WTC11 (cell line): ENCODE measurements around the gene ARL5A. TPM values are rescaled to one million over a fixed set of nuclear protein-coding genes. Genes with fewer than 3 reads are reported as not detected.

ENCODE experiments used
- ATAC-seq: fragments of 200-7000 bp; cut with Tn5 transposase; 2 replicates; pipeline ENCODE4 v1.10.0; 2021; ENCODE audit warnings: mild to moderate bottlenecking, moderate library complexity
- CTCF ChIA-PET: fragments of 300-600 bp; sonication (Branson Sonifier 250); formaldehyde crosslinking; loops from one replicate; lab custom pipeline; 2021; ENCODE audit warnings: antibody characterized with exemption; lab: Charles Lee
- POLR2A ChIA-PET: fragments of 350-600 bp; sonication (Branson Sonifier 250); formaldehyde crosslinking; loops from one replicate; lab custom pipeline; 2021; ENCODE audit warnings: antibody characterized with exemption; lab: Charles Lee
- DNase-seq: peaks from one replicate; pipeline ENCODE4 v3.0.0; 2021; ENCODE audit warnings: low spot score
- H3K27ac Mint-ChIP-seq: 2 replicates; pipeline ENCODE4 v1.8.0; 2021; ENCODE audit warnings: mixed read lengths
- H3K27me3 Mint-ChIP-seq: 2 replicates; pipeline ENCODE4 v1.8.0; 2021; ENCODE audit warnings: low read depth, mild to moderate bottlenecking, moderate library complexity, mixed read lengths
- H3K36me3 Mint-ChIP-seq: 2 replicates; pipeline ENCODE4 v1.8.0; 2021; ENCODE audit warnings: mixed read lengths
- H3K4me1 Mint-ChIP-seq: 2 replicates; pipeline ENCODE4 v1.8.0; 2022; ENCODE audit warnings: mixed read lengths
- H3K4me3 Mint-ChIP-seq: 2 replicates; pipeline ENCODE4 v1.8.0; 2021; ENCODE audit warnings: mild to moderate bottlenecking, moderate library complexity, mixed read lengths
- H3K9me3 Mint-ChIP-seq: 2 replicates; pipeline ENCODE4 v1.8.0; 2021; ENCODE audit warnings: mixed read lengths
- AR ChIP-seq: fragments of 250-450 bp; sonication (Bioruptor Pico); IDR thresholded peaks from 2 replicates; pipeline ENCODE4 v1.9.0; 2021; ENCODE audit warnings: mild to moderate bottlenecking
- ATF6 ChIP-seq: sonication (generic); formaldehyde crosslinking; IDR thresholded peaks from 2 replicates; pipeline ENCODE4 v1.8.1; 2023; ENCODE audit warnings: mild to moderate bottlenecking, missing genetic modification reagents
- CDX4 ChIP-seq: fragments of 250-450 bp; sonication (Bioruptor Pico); IDR thresholded peaks from 2 replicates; pipeline ENCODE4 v1.9.0; 2021; ENCODE audit warnings: moderate library complexity, mild to moderate bottlenecking, inconsistent platforms, borderline replicate concordance
- HMGA2 ChIP-seq: fragments of 250-450 bp; sonication (Bioruptor Pico); IDR thresholded peaks from 2 replicates; pipeline ENCODE4 v1.4.0; 2021; ENCODE audit warnings: mild to moderate bottlenecking, moderate library complexity
- HMGXB4 ChIP-seq: sonication (generic); formaldehyde crosslinking; IDR thresholded peaks from 2 replicates; pipeline ENCODE4 v1.8.1; 2023; ENCODE audit warnings: mild to moderate bottlenecking, moderate library complexity, missing genetic modification reagents
- IRF1 ChIP-seq: sonication (generic); formaldehyde crosslinking; IDR thresholded peaks from 2 replicates; pipeline ENCODE4 v1.8.0; 2023; ENCODE audit warnings: missing genetic modification reagents
- KAT7 ChIP-seq: sonication (generic); formaldehyde crosslinking; IDR thresholded peaks from 2 replicates; pipeline ENCODE4 v1.8.1; 2023; ENCODE audit warnings: missing genetic modification reagents, mild to moderate bottlenecking, borderline replicate concordance
- MLX ChIP-seq: sonication (generic); formaldehyde crosslinking; IDR thresholded peaks from 2 replicates; pipeline ENCODE4 v1.8.1; 2023; ENCODE audit warnings: mild to moderate bottlenecking, missing genetic modification reagents, moderate library complexity
- NFYB ChIP-seq: sonication (generic); formaldehyde crosslinking; conservative IDR thresholded peaks from 2 replicates; pipeline ENCODE4 v1.8.0; 2022; ENCODE audit warnings: low read depth, missing genetic modification reagents
- PRDM15 ChIP-seq: sonication (generic); formaldehyde crosslinking; IDR thresholded peaks from 2 replicates; pipeline ENCODE4 v1.8.0; 2022; ENCODE audit warnings: missing genetic modification reagents
- RELA ChIP-seq: sonication (generic); formaldehyde crosslinking; IDR thresholded peaks from 2 replicates; pipeline ENCODE4 v1.8.1; 2022; ENCODE audit warnings: missing genetic modification reagents, mild to moderate bottlenecking, borderline replicate concordance
- SMAD3 ChIP-seq: sonication (generic); formaldehyde crosslinking; IDR thresholded peaks from 2 replicates; pipeline ENCODE4 v1.8.0; 2022; ENCODE audit warnings: missing genetic modification reagents, mild to moderate bottlenecking, borderline replicate concordance
- SP1 ChIP-seq: sonication (generic); formaldehyde crosslinking; conservative IDR thresholded peaks from 2 replicates; pipeline ENCODE4 v1.8.1; 2022; ENCODE audit warnings: missing genetic modification reagents
- STAT6 ChIP-seq: sonication (generic); formaldehyde crosslinking; conservative IDR thresholded peaks from 2 replicates; pipeline ENCODE4 v1.8.1; 2023; ENCODE audit warnings: mild to moderate bottlenecking, low read depth, missing genetic modification reagents, moderate library complexity
- TEAD4 ChIP-seq: sonication (generic); formaldehyde crosslinking; IDR thresholded peaks from 2 replicates; pipeline ENCODE4 v1.8.0; 2022; ENCODE audit warnings: mild to moderate bottlenecking, missing genetic modification reagents
- TP53 ChIP-seq: sonication (generic); formaldehyde crosslinking; IDR thresholded peaks from 2 replicates; pipeline ENCODE4 v1.8.1; 2023; ENCODE audit warnings: mild to moderate bottlenecking, missing genetic modification reagents
- USF1 ChIP-seq: sonication (generic); formaldehyde crosslinking; IDR thresholded peaks from 2 replicates; pipeline ENCODE4 v1.8.0; 2022; ENCODE audit warnings: mild to moderate bottlenecking, missing genetic modification reagents
- ZBTB21 ChIP-seq: sonication (generic); formaldehyde crosslinking; IDR thresholded peaks from 2 replicates; pipeline ENCODE4 v1.8.1; 2023; ENCODE audit warnings: mild to moderate bottlenecking, missing genetic modification reagents, borderline replicate concordance
- total RNA-seq: library from RNA; stranded (reverse); gene quantifications from 3 replicates; pipeline ENCODE4 v1.2.3, GENCODE V29; 2021

The ARL5A gene
- total RNA-seq, 1 experiment from 2014 or later, result 82.7 TPM

GRCh38 chr2:151826737-151827157 is 1.5 kb downstream of the ARL5A start:
- H3K27ac Mint-ChIP-seq, result no peak overlapping the region

More at GRCh38 chr2:151826737-151827157, 1.5 kb downstream of the ARL5A start:
- POLR2A ChIA-PET, result no interaction called here
- peaks cover 65% of the 10 kb centered on the region for H3K4me1 Mint-ChIP-seq
- DNase-seq, result no peak
- no peaks in the 10 kb centered on the region for H3K27me3 Mint-ChIP-seq
- CTCF ChIA-PET, result interaction anchor here (1.6 kb wide), 1 partner anchor 199 kb away, joined by 4 read pairs; no protein-coding TSS in a partner anchor
- H3K4me3 Mint-ChIP-seq, result peak overlapping the region; percentile 96
- no peak for ATAC-seq
- H3K9me3 Mint-ChIP-seq, result no peaks in the 10 kb centered on the region
- TF ChIP-seq AR (CRISPR knock-in tag), result no peak
- no peak for TF ChIP-seq TP53
- no peak for TF ChIP-seq ATF6 (CRISPR knock-in tag)
- TF ChIP-seq SP1 (CRISPR knock-in tag), result no peak
- TF ChIP-seq HMGXB4 (CRISPR knock-in tag), result no peak
- TF ChIP-seq HMGA2 (CRISPR knock-in tag), result no peak
- no peak for TF ChIP-seq MLX (CRISPR knock-in tag)
- no peak for TF ChIP-seq PRDM15 (CRISPR knock-in tag)
- TF ChIP-seq KAT7, result no peak
- TF ChIP-seq IRF1 (CRISPR knock-in tag), result no peak
- TF ChIP-seq CDX4 (CRISPR knock-in tag), result no peak
- no peak for TF ChIP-seq TEAD4 (CRISPR knock-in tag)
- TF ChIP-seq SMAD3, result no peak
- TF ChIP-seq NFYB (CRISPR knock-in tag), result no peak
- TF ChIP-seq RELA (CRISPR knock-in tag), result no peak
- TF ChIP-seq STAT6 (CRISPR knock-in tag), result no peak
- TF ChIP-seq USF1 (CRISPR knock-in tag), result no peak
- no peak for TF ChIP-seq ZBTB21 (CRISPR knock-in tag)
- no peaks in the 10 kb centered on the region; the same call in 1 of the 2 replicates for H3K36me3 Mint-ChIP-seq
